ENCODE data around the gene SERTM2. TPM values are rescaled to one million over a fixed set of nuclear protein-coding genes. Genes with fewer than 3 reads are reported as not detected.

The SERTM2 gene
- total and polyA plus RNA-seq, 2 donors (not counting 1 experiment from before 2014, with no cell fraction given): under 0.01 TPM; not detected in 1

- H3K4me2 ChIP-seq (ENCODE audit: extremely low read depth, insufficient read depth, low read length): no peak overlapping the region
- H2AFZ ChIP-seq (ENCODE audit: low read length): no peak overlapping the region
- H3K79me2 ChIP-seq (ENCODE audit: control insufficient read depth, insufficient read depth, low read length): no peaks in the 10 kb centered on the region
Measured at GRCh38 chrX:111498538-111499103, 12.8 kb upstream of the SERTM2 start.

GRCh38 chrX:111503485-111503993 is 7.9 kb upstream of the SERTM2 start:
- no peak overlapping the region for H3K4me2 ChIP-seq (ENCODE audit: extremely low read depth, insufficient read depth, low read length)
- H3K36me3 ChIP-seq (ENCODE audit: control insufficient read depth, insufficient read depth, low read length): no peaks in the 10 kb centered on the region
- no peaks in the 10 kb centered on the region for H4K20me1 ChIP-seq (ENCODE audit: control insufficient read depth, extremely low read depth, insufficient read depth, low read length)
- no peak for DNase-seq (ENCODE audit: low read depth in 2 of 2)
- no peaks in the 10 kb centered on the region for H3K27me3 ChIP-seq (ENCODE audit: control insufficient read depth, insufficient read depth, low read length)
- no peak overlapping the region for H3K9ac ChIP-seq (ENCODE audit: insufficient read depth, low read length)
- TF ChIP-seq EZH2 (IDR thresholded peaks at IDR 0.05; ENCODE audit: low read length, missing control alignments) (no peak), CTCF (conservative IDR thresholded peaks at IDR 0.05 in 1 of 2, IDR thresholded peaks at IDR 0.05 in 1 of 2; ENCODE audit: low read depth in 1 of 2, low read length in 2 of 2) (no peak)
- H3K27ac ChIP-seq (ENCODE audit: insufficient read depth, low read length): no peak overlapping the region
- H3K79me2 ChIP-seq (ENCODE audit: control insufficient read depth, insufficient read depth, low read length): no peaks in the 10 kb centered on the region
- no peaks in the 10 kb centered on the region for H3K4me1 ChIP-seq (ENCODE audit: control insufficient read depth, extremely low read depth, insufficient read depth, low read length)
- no peak overlapping the region for H3K4me3 ChIP-seq (replicated peaks in 1 of 4; ENCODE audit: control extremely low read depth in 1 of 4, insufficient read depth in 1 of 4, low read depth in 3 of 4, low read length in 4 of 4)
- no peak overlapping the region for H2AFZ ChIP-seq (ENCODE audit: low read length)
- H3K9me3 ChIP-seq (ENCODE audit: control insufficient read depth, insufficient read depth, low read depth, low read length): no peaks in the 10 kb centered on the region

More at GRCh38 chrX:111498538-111499103, 12.8 kb upstream of the SERTM2 start:
- no peak for DNase-seq (ENCODE audit: low read depth in 2 of 2)
- Histone ChIP-seq H3K27me3 (ENCODE audit: control insufficient read depth, insufficient read depth, low read length) (no peaks in the 10 kb centered on the region), H3K9ac (ENCODE audit: insufficient read depth, low read length) (no peak overlapping the region), H4K20me1 (ENCODE audit: control insufficient read depth, extremely low read depth, insufficient read depth, low read length) (no peaks in the 10 kb centered on the region), H3K36me3 (ENCODE audit: control insufficient read depth, insufficient read depth, low read length) (no peaks in the 10 kb centered on the region), H3K4me3 (replicated peaks in 1 of 4; ENCODE audit: control extremely low read depth in 1 of 4, insufficient read depth in 1 of 4, low read depth in 3 of 4, low read length in 4 of 4) (no peak overlapping the region), H3K27ac (ENCODE audit: insufficient read depth, low read length) (no peak overlapping the region), H3K4me1 (ENCODE audit: control insufficient read depth, extremely low read depth, insufficient read depth, low read length) (no peaks in the 10 kb centered on the region), H3K9me3 (ENCODE audit: control insufficient read depth, insufficient read depth, low read depth, low read length) (no peaks in the 10 kb centered on the region)
- TF ChIP-seq EZH2 (IDR thresholded peaks at IDR 0.05; ENCODE audit: low read length, missing control alignments): no peak
- TF ChIP-seq CTCF (conservative IDR thresholded peaks at IDR 0.05 in 1 of 2, IDR thresholded peaks at IDR 0.05 in 1 of 2; ENCODE audit: low read depth in 1 of 2, low read length in 2 of 2): no peak

- no peak overlapping the region for H2AFZ ChIP-seq (ENCODE audit: low read length)
- TF ChIP-seq EZH2 (IDR thresholded peaks at IDR 0.05; ENCODE audit: low read length, missing control alignments): no peak
- no peak for TF ChIP-seq CTCF (conservative IDR thresholded peaks at IDR 0.05 in 1 of 2, IDR thresholded peaks at IDR 0.05 in 1 of 2; ENCODE audit: low read depth in 1 of 2, low read length in 2 of 2)
Measured at GRCh38 chrX:111504941-111505340, 6.5 kb upstream of the SERTM2 start.

More at GRCh38 chrX:111504941-111505340, 6.5 kb upstream of the SERTM2 start:
- Histone ChIP-seq H3K4me3 (replicated peaks in 1 of 4; ENCODE audit: control extremely low read depth in 1 of 4, insufficient read depth in 1 of 4, low read depth in 3 of 4, low read length in 4 of 4) (no peak overlapping the region), H3K27ac (ENCODE audit: insufficient read depth, low read length) (no peak overlapping the region), H3K4me1 (ENCODE audit: control insufficient read depth, extremely low read depth, insufficient read depth, low read length) (no peaks in the 10 kb centered on the region), H3K36me3 (ENCODE audit: control insufficient read depth, insufficient read depth, low read length) (no peaks in the 10 kb centered on the region), H3K79me2 (ENCODE audit: control insufficient read depth, insufficient read depth, low read length) (no peaks in the 10 kb centered on the region), H4K20me1 (ENCODE audit: control insufficient read depth, extremely low read depth, insufficient read depth, low read length) (no peaks in the 10 kb centered on the region), H3K9ac (ENCODE audit: insufficient read depth, low read length) (no peak overlapping the region), H3K27me3 (ENCODE audit: control insufficient read depth, insufficient read depth, low read length) (no peaks in the 10 kb centered on the region), H3K9me3 (ENCODE audit: control insufficient read depth, insufficient read depth, low read depth, low read length) (no peaks in the 10 kb centered on the region), H3K4me2 (ENCODE audit: extremely low read depth, insufficient read depth, low read length) (no peak overlapping the region)
- DNase-seq (ENCODE audit: low read depth in 2 of 2): no peak
